Fibroblast of skin of left quadriceps (primary cell): Measurements from ENCODE around the gene GMEB2.
A peak's percentile ranks its signal among the peaks of the same experiment; 100 is the strongest.
"Not testable (repeated sequence)": the region's sequence is repeated elsewhere in the genome, so short reads cannot be mapped to it uniquely, and the experiment has no call there.

Experiments
- DNase-seq, 2 experiments: peaks; one replicate each; pipeline ENCODE4 v3.0.0-alpha.2; 2013; ENCODE audit warnings: low read depth in 2 of 2

Gene GMEB2

DNA sequence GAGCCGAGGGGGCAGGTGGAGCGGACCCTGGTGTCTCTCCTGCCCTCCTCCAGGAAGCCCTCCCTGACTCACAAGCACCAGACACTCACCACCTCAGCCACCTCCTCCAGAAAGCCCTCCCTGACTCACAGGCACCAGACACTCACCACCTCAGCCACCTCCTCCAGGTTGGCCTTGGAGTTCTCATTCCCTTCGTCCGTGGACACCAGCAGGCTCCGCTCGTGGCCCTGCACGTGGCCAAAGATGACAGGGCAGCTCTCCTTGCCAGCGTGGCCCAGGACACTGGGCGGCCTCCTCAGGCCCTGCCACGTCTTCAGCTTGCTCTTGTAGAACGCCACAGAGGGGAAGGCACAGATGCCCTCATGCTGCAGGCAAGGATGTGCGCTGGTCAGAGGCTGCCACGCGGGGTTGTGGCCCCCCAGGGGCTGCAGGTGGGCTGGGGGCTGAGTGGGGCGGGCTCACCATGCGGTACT, 66.5 kb downstream of the GMEB2 start:
- DNase-seq: no peak

DNA sequence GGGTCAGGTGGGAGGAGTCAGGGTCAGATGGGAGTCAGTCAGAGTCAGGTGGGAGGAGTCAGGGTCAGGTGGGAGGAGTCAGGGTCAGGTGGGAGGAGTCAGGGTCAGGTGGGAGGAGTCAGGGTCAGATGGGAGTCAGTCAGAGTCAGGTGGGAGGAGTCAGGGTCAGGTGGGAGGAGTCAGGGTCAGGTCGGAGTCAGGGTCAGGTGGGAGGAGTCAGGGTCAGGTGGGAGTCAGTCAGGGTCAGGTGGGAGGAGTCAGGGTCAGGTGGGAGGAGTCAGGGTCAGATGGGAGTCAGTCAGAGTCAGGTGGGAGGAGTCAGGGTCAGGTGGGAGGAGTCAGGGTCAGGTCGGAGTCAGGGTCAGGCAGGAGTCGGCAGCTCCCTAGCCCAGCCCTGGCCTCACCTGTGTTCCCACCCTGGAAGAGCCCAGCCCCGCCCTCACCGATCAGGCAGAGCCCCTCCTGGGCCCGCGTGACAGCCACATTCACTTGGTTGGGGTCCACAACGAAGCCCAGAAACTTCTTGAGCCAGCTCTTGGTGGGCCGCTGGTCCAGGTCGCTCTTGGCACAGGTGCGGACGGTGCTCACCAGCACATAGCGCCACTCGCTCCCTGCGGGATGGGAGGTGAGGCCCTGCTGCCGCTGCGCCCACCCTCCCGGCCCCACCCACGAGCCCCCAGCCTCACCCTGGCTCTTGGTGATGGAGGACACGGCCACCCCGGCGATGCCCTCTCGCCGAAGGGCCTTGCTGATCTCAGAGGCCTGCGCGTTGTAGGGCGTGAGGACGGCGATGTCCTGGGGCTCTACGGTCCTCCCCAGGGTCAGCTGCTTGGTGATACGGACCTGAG, 67.2 kb downstream of the GMEB2 start:
- DNase-seq: not testable (repeated sequence)

- DNase-seq: no peak
These were observed 68.0 kb downstream of the GMEB2 start for GRCh38 chr20:63558804-63559484.

DNA sequence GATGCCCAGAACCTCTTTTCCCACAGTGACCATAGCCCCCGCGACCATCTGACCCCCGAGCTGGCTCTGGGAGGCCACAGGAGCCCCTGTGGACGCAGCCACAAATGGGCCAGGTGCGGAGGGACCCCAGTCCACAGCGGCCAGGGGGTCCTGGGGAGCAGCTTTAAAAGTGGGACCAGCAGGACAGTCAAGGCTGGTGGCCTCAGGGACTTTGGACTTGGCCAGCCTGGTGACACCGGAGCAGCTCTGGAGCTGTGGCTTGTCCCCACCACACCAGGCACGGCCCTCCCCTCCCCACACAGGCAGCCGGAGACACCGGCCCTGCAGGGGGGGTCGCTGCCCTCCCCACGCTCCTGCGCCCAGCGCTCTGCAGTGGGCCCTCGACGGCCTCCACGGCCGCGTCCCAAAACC, 69.4 kb downstream of the GMEB2 start:
- no peak for DNase-seq

GRCh38 chr20:63556873-63557478, 69.9 kb downstream of the GMEB2 start:
- DNase-seq: no peak

DNA sequence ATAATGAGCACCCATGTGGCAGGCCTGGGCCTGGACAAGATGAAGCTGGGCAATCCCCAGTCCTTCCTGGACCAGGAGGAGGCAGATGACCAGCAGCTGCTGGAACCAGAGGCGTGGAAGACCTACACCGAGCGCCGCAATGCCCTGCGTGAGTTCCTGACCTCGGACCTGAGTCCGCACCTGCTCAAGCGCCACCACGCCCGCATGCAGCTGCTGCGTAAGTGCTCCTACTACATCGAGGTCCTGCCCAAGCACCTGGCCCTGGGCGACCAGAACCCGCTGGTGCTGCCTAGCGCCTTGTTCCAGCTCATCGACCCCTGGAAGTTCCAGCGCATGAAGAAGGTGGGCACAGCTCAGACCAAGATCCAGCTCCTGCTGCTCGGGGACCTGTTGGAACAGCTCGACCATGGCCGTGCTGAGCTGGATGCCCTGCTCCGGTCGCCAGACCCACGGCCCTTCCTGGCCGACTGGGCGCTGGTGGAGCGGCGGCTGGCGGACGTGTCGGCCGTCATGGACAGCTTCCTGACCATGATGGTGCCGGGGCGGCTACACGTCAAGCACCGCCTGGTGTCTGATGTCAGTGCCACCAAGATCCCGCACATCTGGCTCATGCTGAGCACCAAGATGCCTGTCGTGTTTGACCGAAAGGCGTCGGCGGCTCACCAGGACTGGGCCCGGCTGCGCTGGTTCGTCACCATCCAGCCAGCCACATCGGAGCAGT, 71.1 kb downstream of the GMEB2 start:
- no peak for DNase-seq

GRCh38 chr20:63554361-63555278, 72.3 kb downstream of the GMEB2 start:
- DNase-seq: no peak

- no peak for DNase-seq
These were observed 73.0 kb downstream of the GMEB2 start, which contains the start of gene FNDC11 for GRCh38 chr20:63553933-63554290. Gene FNDC11 (plus strand): TSS chr20:63554159. CDS start chr20:63555664, 1,505 bp downstream.

- peak; percentile 58 to 63 for DNase-seq
These were observed 73.5 kb downstream of the GMEB2 start for GRCh38 chr20:63553251-63553932.

GRCh38 chr20:63552481-63553249, 74.2 kb downstream of the GMEB2 start:
- no peak for DNase-seq

DNA sequence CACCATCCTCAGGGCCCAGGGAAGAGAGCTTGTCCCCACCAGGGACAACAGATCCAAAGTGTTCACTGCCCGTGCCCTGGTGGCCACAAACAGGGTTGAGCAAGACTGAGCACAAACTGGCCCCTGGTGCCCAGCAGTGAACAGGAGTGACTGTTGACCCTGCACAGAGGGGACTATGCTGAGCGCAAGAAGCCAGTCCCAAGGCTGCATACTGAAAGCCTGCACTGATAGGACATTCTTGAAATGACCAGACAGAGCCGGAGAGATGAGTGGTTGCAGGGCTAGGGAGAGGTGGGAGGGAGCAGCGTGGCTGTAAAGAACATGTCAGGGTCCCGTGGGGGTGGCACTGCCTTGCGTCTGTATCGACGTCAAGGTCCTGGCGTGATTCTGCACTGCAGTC, 75.8 kb downstream of the GMEB2 start:
- DNase-seq: no peak

GRCh38 chr20:63549679-63550282, 77.1 kb downstream of the GMEB2 start:
- DNase-seq: no peak

GRCh38 chr20:63549019-63549418, 77.9 kb downstream of the GMEB2 start:
- DNase-seq: no peak

GRCh38 chr20:63548542-63548941, 78.4 kb downstream of the GMEB2 start:
- DNase-seq: no peak

GRCh38 chr20:63547725-63548480, 79.0 kb downstream of the GMEB2 start, which contains the start of gene SRMS:
Gene SRMS (minus strand): TSS chr20:63547749. CDS start chr20:63547463, 286 bp downstream.
- DNase-seq: no peak

GRCh38 chr20:63546956-63547724, 79.8 kb downstream of the GMEB2 start:
- no peak for DNase-seq

DNA sequence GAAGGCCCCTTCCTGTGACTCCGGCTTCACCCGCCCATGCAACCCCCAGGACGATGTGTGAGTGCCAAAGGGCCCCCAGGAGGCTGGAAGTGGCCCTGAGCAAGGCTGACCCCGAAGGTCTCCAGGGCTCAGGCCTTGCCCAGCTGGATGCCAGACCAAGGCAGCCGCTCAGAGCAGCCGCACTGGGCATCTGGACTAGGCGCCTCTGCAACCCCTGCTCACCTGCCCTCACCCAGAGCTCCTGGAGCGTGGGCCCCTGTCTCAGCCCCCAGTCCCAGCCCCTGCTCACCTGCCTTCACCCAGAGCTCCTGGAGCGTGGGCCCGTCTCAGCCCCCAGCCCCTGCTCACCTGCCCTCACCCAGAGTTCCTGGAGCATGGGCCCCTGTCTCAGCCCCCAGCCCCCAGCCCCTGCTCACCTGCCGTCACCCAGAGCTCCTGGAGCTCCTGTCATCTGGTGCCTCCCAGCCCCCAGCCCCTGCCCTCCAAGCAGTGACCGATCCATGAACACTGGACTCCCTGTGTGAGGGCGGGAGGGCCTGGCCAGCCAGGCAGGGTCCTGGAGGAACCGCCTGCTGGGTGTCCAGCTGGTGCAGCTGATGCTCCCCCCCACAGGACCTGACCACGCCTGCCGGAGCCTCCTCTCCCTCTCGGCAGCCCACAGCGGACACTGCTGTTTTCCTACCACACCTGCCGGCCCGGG, 80.5 kb downstream of the GMEB2 start:
- DNase-seq: no peak
